GM12878 (cell line): Measurements from ENCODE around the gene ADAM23. TPM values are rescaled to one million over a fixed set of nuclear protein-coding genes. Genes with fewer than 3 reads are reported as not detected.

Experiments used
- ATAC-seq: fragments of 200-7000 bp; cut with Tn5 transposase; 3 replicates; pipeline ENCODE4 v1.9.1; 2020; ENCODE audit warnings: mild to moderate bottlenecking, moderate library complexity
- BruUV-seq: library from RNA; stranded (reverse); fragments of 400-500 nt; replicated peaks from 2 replicates; lab custom pipeline; 2021; lab: Mats Ljungman, UMichigan
- CTCF ChIA-PET: fragments of 300-600 bp; sonication (Branson Sonifier 250); formaldehyde crosslinking; extraction: SDS; loops from one replicate; lab custom pipeline; 2021; ENCODE audit warnings: inconsistent platforms; lab: Yijun Ruan, JAX
- POLR2A ChIA-PET: fragments of 350-600 bp; formaldehyde crosslinking; extraction: SDS; loops from one replicate; lab custom pipeline; 2021; ENCODE audit warnings: inconsistent platforms; lab: Charles Lee
- RAD21 ChIA-PET: fragments of 300-600 bp; sonication (Branson Sonifier 250); formaldehyde crosslinking; loops from one replicate; lab custom pipeline; 2023; ENCODE audit warnings: antibody characterized with exemption; ENCODE audit not compliant: unreplicated experiment; lab: Charles Lee
- SMC1A ChIA-PET: fragments of 300-600 bp; sonication (Branson Sonifier 250); formaldehyde crosslinking; loops from one replicate; lab custom pipeline; 2023; ENCODE audit not compliant: unreplicated experiment, uncharacterized antibody; lab: Charles Lee
- DNase-seq: peaks from one replicate; pipeline ENCODE4 v3.0.0-alpha.2; 2011; ENCODE audit warnings: low read depth, low spot score
- FAIRE-seq: peaks from 3 replicates; lab custom pipeline; 2011; peaks lifted over from hg19 to GRCh38; lab: Jason Lieb, UNC
- H2AFZ ChIP-seq: 2 replicates; pipeline ENCODE4 v1.6.0; 2011; ENCODE audit warnings: low read depth, low read length, control low read depth; ENCODE audit not compliant: control insufficient read depth
- H3K27ac ChIP-seq: 2 replicates; pipeline ENCODE4 v1.5.1; 2011; ENCODE audit warnings: control low read depth; ENCODE audit not compliant: control insufficient read depth, insufficient read depth
- H3K27me3 ChIP-seq, 2 experiments: replicated peaks in 1 of 2; 2 replicates each; pipeline versions ENCODE4 v1.6.0 to v1.6.1; 2011; ENCODE audit warnings: low read length in 1 of 2; ENCODE audit not compliant: control insufficient read depth in 2 of 2, insufficient read depth in 2 of 2
- H3K36me3 ChIP-seq, 2 experiments: 2 replicates each; pipeline ENCODE4 v1.5.1; 2011; ENCODE audit warnings: low read length in 1 of 2; ENCODE audit not compliant: control insufficient read depth in 2 of 2, insufficient read depth in 2 of 2
- H3K4me1 ChIP-seq: 2 replicates; pipeline ENCODE4 v1.6.1; 2011; ENCODE audit warnings: mild to moderate bottlenecking, low read length, moderate library complexity, mixed read lengths; ENCODE audit not compliant: control insufficient read depth, insufficient read depth
- H3K4me2 ChIP-seq: 2 replicates; pipeline ENCODE4 v1.6.0; 2011; ENCODE audit warnings: control low read depth; ENCODE audit not compliant: control insufficient read depth, insufficient read depth
- H3K4me3 ChIP-seq: fragments of 200-600 bp; sonication (generic); 2 replicates; pipeline ENCODE4 v1.5.1; 2016
- H3K79me2 ChIP-seq: 2 replicates; pipeline ENCODE4 v1.6.0; 2011; ENCODE audit warnings: low read length; ENCODE audit not compliant: control insufficient read depth, insufficient read depth
- H3K9ac ChIP-seq: 2 replicates; pipeline ENCODE4 v1.8.0; 2011; ENCODE audit warnings: low read length, control low read depth, mixed read lengths; ENCODE audit not compliant: control insufficient read depth, insufficient read depth
- H3K9me3 ChIP-seq: replicated peaks from 3 replicates; pipeline ENCODE4 v1.5.1; 2011; ENCODE audit warnings: mild to moderate bottlenecking, low read length; ENCODE audit not compliant: control insufficient read depth, insufficient read depth
- H4K20me1 ChIP-seq: 2 replicates; pipeline ENCODE4 v1.6.0; 2011; ENCODE audit not compliant: control insufficient read depth, insufficient read depth
- BACH1 ChIP-seq: fragments of 450-650 bp; IDR thresholded peaks from 2 replicates; pipeline ENCODE4 v1.6.1; 2017; ENCODE audit warnings: mild to moderate bottlenecking, borderline replicate concordance
- JUNB ChIP-seq: IDR thresholded peaks from 2 replicates; pipeline ENCODE4 v1.6.1; 2016; ENCODE audit warnings: antibody characterized with exemption, mild to moderate bottlenecking
- MTA2 ChIP-seq: fragments of 450-650 bp; IDR thresholded peaks from 2 replicates; pipeline ENCODE4 v1.6.1; 2016; ENCODE audit warnings: low read depth, mild to moderate bottlenecking, moderate library complexity
- RBBP5 ChIP-seq: fragments of 200-600 bp; sonication (generic); conservative IDR thresholded peaks from 2 replicates; pipeline ENCODE4 v1.6.1; 2016
- RUNX3 ChIP-seq: IDR thresholded peaks from 2 replicates; pipeline ENCODE4 v1.6.1; 2012; ENCODE audit warnings: low read length, inconsistent platforms
- SPI1 ChIP-seq: IDR thresholded peaks from 2 replicates; pipeline ENCODE4 v1.6.1; 2011; ENCODE audit warnings: low read depth, mild to moderate bottlenecking, low read length, moderate library complexity, borderline replicate concordance; ENCODE audit not compliant: insufficient read depth
- ZSCAN29 ChIP-seq: fragments of 450-650 bp; IDR thresholded peaks from 2 replicates; pipeline ENCODE4 v1.6.1; 2017; ENCODE audit warnings: mild to moderate bottlenecking, moderate library complexity
- WGBS: methylation state at CpG from one replicate; pipeline ENCODE4 v1.1.6; 2016; ENCODE audit warnings: low lambda C conversion rate; ENCODE audit not compliant: insufficient replicate concordance, insufficient coverage; ENCODE audit errors: missing lambda C conversion rate; 5-methylcytosine and 5-hydroxymethylcytosine counted together
- in situ Hi-C: fragments of 300-500 bp; cut with MboI; formaldehyde crosslinking; loops from 9 replicates; pipeline ENCODE4 v1.14.3; 2018; ENCODE audit warnings: mixed read lengths
- intact Hi-C: fragments of 100-400 bp; cut with micrococcal nuclease; formaldehyde crosslinking; loops from one replicate; pipeline ENCODE4 v1.14.2; 2022; ENCODE audit not compliant: unreplicated experiment
- polyA plus RNA-seq, 11 experiments: library from polyadenylated mRNA; depleted of rRNA in 4 of 11; unstranded in 6 of 11; stranded (reverse) in 5 of 11; fragments of >200 nt; fragmentation: Nextera tagmentation in 4 of 11; fragmentation: Illumina TruSeq in 1 of 11; extraction: Ambion mirVana in 4 of 11; extraction: Trizol in 1 of 11; gene quantifications; 1 replicate in 1 of 11; 2 replicates in 10 of 11; pipeline versions ENCODE4 v1.2.1 to v1.2.3, GENCODE V29; 2011 to 2016; ENCODE audit warnings: inconsistent platforms in 2 of 11, missing spikeins in 2 of 11, low read depth in 1 of 11
- total RNA-seq, 4 experiments: library from RNA; depleted of rRNA in 3 of 4; stranded (reverse); fragments of >200 nt in 3 of 4; fragmentation: Illumina TruSeq in 1 of 4; extraction: Trizol in 1 of 4; gene quantifications; 2 replicates each; pipeline versions ENCODE4 v1.2.1 to v1.2.3, GENCODE V29; 2013 to 2021

The ADAM23 gene
- total and polyA plus RNA-seq, 10 of the 15 experiments (the other 5 are each of a cell fraction or from before 2014, with no cell fraction given) = 5.7 to 41.8 (median 15.6) TPM

DNA sequence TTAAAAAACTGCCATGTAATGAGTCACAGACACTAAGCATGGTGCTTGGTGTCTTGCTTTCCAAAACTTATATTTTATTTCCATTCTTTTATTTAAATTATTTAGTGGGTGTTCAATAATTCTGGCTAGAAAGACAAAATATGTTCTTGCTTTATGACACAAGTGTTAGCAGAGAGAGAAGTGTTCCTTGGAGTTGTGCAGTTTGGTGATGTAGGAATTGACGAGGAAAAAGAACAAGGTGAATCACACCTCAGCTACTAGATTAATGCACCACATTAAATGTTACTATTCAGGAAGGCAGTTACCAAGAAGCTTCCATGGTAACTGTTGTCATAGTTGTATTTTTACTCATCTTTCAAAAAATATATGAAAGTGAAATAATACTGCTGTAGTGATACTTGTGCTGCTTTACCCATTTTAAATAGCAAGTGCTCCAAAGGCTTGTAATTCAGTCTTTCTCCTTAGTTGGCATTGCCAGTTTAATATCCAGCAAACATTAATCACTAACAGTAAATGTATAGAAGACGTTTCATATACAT is 28.3 kb downstream of the ADAM23 start:
- ChIA-PET POLR2A (interaction anchor here (0.7 to 1.2 kb wide), 3 partner anchors 8 to 19 kb away, joined by 3 to 4 read pairs (median 4); no protein-coding TSS in a partner anchor), CTCF (interaction anchor here (0.6 to 1.8 kb wide), 4 partner anchors 8 to 28 kb away, joined by 3 to 8 read pairs (median 4); no protein-coding TSS in a partner anchor), SMC1A (interaction anchor here (0.7 to 2.2 kb wide), 8 partner anchors 9 to 48 kb away, joined by 3 to 8 read pairs (median 4); no protein-coding TSS in a partner anchor), RAD21 (interaction anchor here (0.9 kb wide), 1 partner anchor 62 kb away, joined by 3 read pairs; no protein-coding TSS in a partner anchor)
- no peaks in the 10 kb centered on the region for H3K36me3 ChIP-seq
- H3K4me1 ChIP-seq = peaks cover 6% of the 10 kb centered on the region
- no TSS peak for BruUV-seq
- FAIRE-seq = no peak
- no peaks in the 10 kb centered on the region for H3K79me2 ChIP-seq
- intact Hi-C loops = no loop called here
- no peaks in the 10 kb centered on the region; a peak in 1 of 4 replicates for H3K27me3 ChIP-seq
- no peak for TF ChIP-seq ZSCAN29
- peak; percentile 66 for TF ChIP-seq JUNB
- TF ChIP-seq, all 136 proteins: peak for 1
- in situ Hi-C loops = no loop called here
- no peak overlapping the region for H3K9ac ChIP-seq
- H4K20me1 ChIP-seq = no peaks in the 10 kb centered on the region
- no peak overlapping the region for H2AFZ ChIP-seq
- no peak overlapping the region for H3K27ac ChIP-seq
- 21% methylated on average over 2 of the region's 2 CpGs for WGBS
- ATAC-seq (peak; percentile 85), DNase-seq (no peak)
- no peak overlapping the region for H3K4me3 ChIP-seq
- H3K4me2 ChIP-seq = 0 out of 2 replicates have a peak overlapping the region, but pooled peaks have one; percentile 2
- peaks cover 2% of the 10 kb centered on the region; the same call in 1 of the 3 replicates for H3K9me3 ChIP-seq

DNA sequence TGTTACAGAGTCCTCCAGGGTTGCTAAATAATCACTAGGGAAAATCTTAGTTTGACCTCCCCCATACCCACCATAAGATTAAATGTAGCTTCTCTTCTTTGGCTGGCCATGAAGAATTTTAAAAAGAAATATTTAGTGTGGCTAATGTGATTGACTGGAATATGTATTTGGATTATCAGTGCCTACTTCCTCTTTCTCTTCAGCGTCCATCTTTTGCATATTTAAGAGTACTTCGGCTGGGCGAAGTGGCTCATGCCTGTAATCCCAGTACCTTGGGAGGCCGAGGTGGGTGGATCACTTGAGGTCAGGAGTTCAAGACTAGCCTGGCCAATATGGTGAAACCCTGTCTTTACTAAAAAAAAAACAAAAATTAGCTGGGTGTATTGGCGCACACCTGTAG is 28.8 kb downstream of the ADAM23 start:
- ChIA-PET POLR2A (interaction anchor here (0.7 to 1.0 kb wide), 3 partner anchors 8 to 1514 kb away, joined by 3 to 4 read pairs (median 4); no protein-coding TSS in a partner anchor), RAD21 (interaction anchor here (0.9 kb wide), 1 partner anchor 62 kb away, joined by 3 read pairs; no protein-coding TSS in a partner anchor), CTCF (interaction anchor here (0.6 to 1.8 kb wide), 4 partner anchors 8 to 28 kb away, joined by 3 to 8 read pairs (median 4); no protein-coding TSS in a partner anchor), SMC1A (interaction anchor here (0.9 to 2.2 kb wide), 10 partner anchors 8 to 64 kb away, joined by 3 to 10 read pairs (median 5); no protein-coding TSS in a partner anchor)
- Histone ChIP-seq H3K4me2 (peak overlapping the region; percentile 2; the same call in 1 of the 2 replicates), H4K20me1 (no peaks in the 10 kb centered on the region), H3K27me3 (no peaks in the 10 kb centered on the region; a peak in 1 of 4 replicates), H3K36me3 (no peaks in the 10 kb centered on the region), H3K4me3 (no peak overlapping the region), H2AFZ (no peak overlapping the region), H3K79me2 (no peaks in the 10 kb centered on the region), H3K9ac (no peak overlapping the region), H3K4me1 (peaks cover 6% of the 10 kb centered on the region), H3K9me3 (peaks cover 2% of the 10 kb centered on the region; the same call in 1 of the 3 replicates), H3K27ac (no peak overlapping the region)
- intact Hi-C loops = no loop called here
- in situ Hi-C loops = no loop called here
- WGBS = 36% methylated on average over 5 of the region's 5 CpGs
- ATAC-seq = peak; percentile 74
- no peak for FAIRE-seq
- BruUV-seq = no TSS peak
- TF ChIP-seq RUNX3 = no peak
- peak; percentile 56; the same call in 1 of the 2 replicates for TF ChIP-seq SPI1
- no peak for TF ChIP-seq RBBP5
- no peak for TF ChIP-seq MTA2
- TF ChIP-seq BACH1 = no peak
- DNase-seq = no peak
